Activated T-helper 1 cell treated with anti-CD3 and anti-CD28 coated beads, Interleukin-12 subunit alpha, Interleukin-12 subunit beta, Interleukin-2, Interleukin-4 antibody, amounts not matched to agents 30 ng/mL and 10 ng/mL and 1 ng/mL, durations not matched to agents 14 hours and 24 hours and 36 hours (primary cell): Measurements from ENCODE around the gene PRKCB. TPM values are rescaled to one million over a fixed set of nuclear protein-coding genes. Genes with fewer than 3 reads are reported as not detected.

Experiments used
- DNase-seq: peaks from one replicate; pipeline ENCODE4 v3.0.0; 2021; ENCODE audit warnings: low spot score
- H3K27ac Mint-ChIP-seq: one replicate; pipeline ENCODE4 v1.8.0; 2021; ENCODE audit warnings: mild to moderate bottlenecking, mixed read lengths
- H3K27me3 Mint-ChIP-seq: one replicate; pipeline ENCODE4 v1.8.0; 2022; ENCODE audit warnings: mild to moderate bottlenecking, moderate library complexity, mixed read lengths; ENCODE audit not compliant: insufficient read depth
- H3K36me3 Mint-ChIP-seq: one replicate; pipeline ENCODE4 v1.8.0; 2021; ENCODE audit warnings: low read depth, mixed read lengths
- H3K4me1 Mint-ChIP-seq: one replicate; pipeline ENCODE4 v1.8.0; 2021; ENCODE audit warnings: low read depth, mixed read lengths
- H3K4me3 Mint-ChIP-seq: one replicate; pipeline ENCODE4 v1.8.0; 2021; ENCODE audit warnings: mild to moderate bottlenecking, moderate library complexity, mixed read lengths
- H3K9me3 Mint-ChIP-seq: one replicate; pipeline ENCODE4 v1.8.0; 2021; ENCODE audit warnings: mixed read lengths
- intact Hi-C: fragments of 100-400 bp; cut with micrococcal nuclease; formaldehyde crosslinking; loops from one replicate; pipeline ENCODE4 v1.15.1; 2024
- total RNA-seq: library from RNA; stranded (reverse); gene quantifications from 2 replicates; pipeline ENCODE4 v1.2.3, GENCODE V29; 2022

PRKCB gene
- total RNA-seq, 1 donor from 2014 or later: 100 TPM

DNA sequence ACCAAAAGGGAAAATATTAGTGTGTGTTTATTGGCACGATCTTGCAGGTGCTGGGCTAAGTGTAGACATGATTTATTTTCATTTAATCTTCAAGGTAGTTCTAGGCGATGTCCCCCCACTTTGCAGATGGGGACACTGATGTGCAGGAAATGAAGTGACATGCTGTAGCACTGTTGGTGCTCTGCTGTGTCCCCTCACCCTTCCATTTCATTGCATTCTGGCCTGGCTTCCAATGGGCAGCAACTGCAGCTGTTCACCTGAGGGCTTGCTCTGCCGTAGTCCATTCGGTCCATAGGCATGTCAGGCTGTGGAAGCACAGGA lies 123.9 kb downstream of the PRKCB start:
- Mint-ChIP-seq H3K4me3 (peak overlapping the region; percentile 48), H3K27me3 (no peaks in the 10 kb centered on the region), H3K9me3 (no peaks in the 10 kb centered on the region), H3K4me1 (peaks cover 66% of the 10 kb centered on the region), H3K27ac (peak overlapping the region; percentile 82), H3K36me3 (peaks cover 17% of the 10 kb centered on the region)
- intact Hi-C loops: loop anchor here (2.0 to 5.0 kb wide), 5 partner anchors 37 to 298 kb away; partner anchors contain the start of gene CACNG3
- DNase-seq: no peak

DNA sequence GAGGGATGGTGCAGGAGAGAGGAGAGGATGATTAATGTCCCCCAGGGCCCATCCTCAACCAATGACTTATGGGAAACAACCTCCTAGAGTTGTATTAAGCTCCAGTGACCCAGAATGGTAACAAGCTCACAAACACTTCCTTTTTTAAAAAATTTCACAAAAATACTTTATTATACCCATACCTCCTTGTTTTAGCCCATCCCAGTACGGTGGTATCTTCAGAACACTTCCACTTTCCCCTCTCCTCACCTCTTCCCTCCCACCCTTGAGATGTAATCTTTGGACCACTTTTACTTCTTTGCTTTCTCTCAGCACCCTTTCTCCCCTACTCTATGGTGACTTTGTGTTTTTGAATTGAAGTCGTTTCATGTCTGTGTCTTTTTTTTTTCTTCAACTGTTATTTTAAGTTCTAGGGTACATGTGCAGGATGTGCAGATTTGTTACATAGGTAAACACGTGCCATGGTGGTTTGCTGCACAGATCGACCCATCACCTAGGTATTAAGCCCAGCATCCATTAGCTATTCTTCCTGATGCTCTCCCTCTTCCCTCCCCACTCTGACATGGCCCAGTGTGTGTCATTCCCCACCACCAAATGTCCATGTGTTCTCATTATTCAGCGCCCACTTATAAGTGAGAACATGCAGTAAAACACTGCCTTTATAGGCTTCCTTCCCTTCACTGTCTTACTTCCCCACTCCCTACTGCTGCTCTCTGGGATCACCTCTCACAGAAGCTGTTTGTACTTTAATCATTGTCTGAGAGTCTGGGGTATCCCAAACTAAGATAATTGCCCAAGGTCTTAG lies 124.5 kb downstream of the PRKCB start:
- intact Hi-C loops: loop anchor here (5.0 kb wide), 4 partner anchors 38 to 297 kb away; partner anchors contain the start of gene CACNG3
- Mint-ChIP-seq H3K36me3 (peaks cover 22% of the 10 kb centered on the region), H3K27me3 (no peaks in the 10 kb centered on the region), H3K9me3 (no peaks in the 10 kb centered on the region), H3K4me3 (peak overlapping the region; percentile 48), H3K4me1 (peaks cover 66% of the 10 kb centered on the region), H3K27ac (peak overlapping the region; percentile 82)
- no peak for DNase-seq

DNA sequence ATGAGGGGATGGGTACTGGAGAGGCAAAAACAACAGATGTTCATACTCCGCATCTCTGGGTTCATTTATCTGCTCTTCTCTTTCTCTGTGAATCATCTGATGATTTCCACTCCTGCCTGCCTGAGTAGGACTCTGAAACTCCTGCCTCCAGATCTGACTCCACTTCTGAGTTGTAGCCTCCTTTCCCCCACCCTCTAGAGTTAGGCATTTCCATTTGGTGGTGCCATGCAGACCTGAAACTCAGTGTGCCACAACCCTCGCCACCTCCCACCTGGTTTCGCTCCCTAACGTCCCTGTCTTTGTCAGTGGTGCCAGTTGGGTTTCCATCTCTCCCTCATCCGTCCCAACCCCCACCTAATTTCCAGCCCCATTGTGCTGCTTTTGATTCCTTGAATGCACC lies 126.2 kb downstream of the PRKCB start:
- H3K27ac Mint-ChIP-seq: peak overlapping the region; percentile 74
- H3K4me1 Mint-ChIP-seq: peaks cover 64% of the 10 kb centered on the region
- DNase-seq: no peak
- H3K9me3 Mint-ChIP-seq: no peaks in the 10 kb centered on the region
- peaks cover 23% of the 10 kb centered on the region for H3K36me3 Mint-ChIP-seq
- H3K27me3 Mint-ChIP-seq: no peaks in the 10 kb centered on the region
- intact Hi-C loops: loop anchor here (1.0 to 5.0 kb wide), 8 partner anchors 10 to 295 kb away; partner anchors contain the start of gene CACNG3
- no peak overlapping the region for H3K4me3 Mint-ChIP-seq

DNA sequence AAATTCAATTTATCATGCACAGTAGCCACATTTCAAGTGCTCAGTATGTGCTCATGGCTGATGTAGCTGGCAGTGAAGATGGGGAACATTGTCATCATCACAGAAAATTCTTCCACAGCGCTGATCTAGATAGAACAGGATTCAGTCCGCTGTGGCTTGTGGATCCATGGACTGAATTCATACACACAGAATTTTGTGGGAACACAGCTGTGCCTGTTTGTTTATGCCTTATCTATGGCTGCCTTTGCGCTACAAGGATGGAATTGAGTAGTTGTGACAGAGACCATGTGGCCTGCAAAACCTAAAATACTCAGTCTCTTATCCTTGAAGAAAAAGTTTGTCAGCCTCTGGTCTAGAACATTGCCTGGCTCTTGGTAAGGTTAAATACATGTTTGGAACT lies 128.4 kb downstream of the PRKCB start:
- H3K4me1 Mint-ChIP-seq: peaks cover 61% of the 10 kb centered on the region
- no peaks in the 10 kb centered on the region for H3K27me3 Mint-ChIP-seq
- intact Hi-C loops: loop anchor here (5.0 kb wide), 4 partner anchors 42 to 293 kb away; partner anchors contain the start of gene CACNG3
- H3K27ac Mint-ChIP-seq: no peak overlapping the region
- H3K4me3 Mint-ChIP-seq: no peak overlapping the region
- no peak for DNase-seq
- peaks cover 31% of the 10 kb centered on the region for H3K36me3 Mint-ChIP-seq
- no peaks in the 10 kb centered on the region for H3K9me3 Mint-ChIP-seq

DNA sequence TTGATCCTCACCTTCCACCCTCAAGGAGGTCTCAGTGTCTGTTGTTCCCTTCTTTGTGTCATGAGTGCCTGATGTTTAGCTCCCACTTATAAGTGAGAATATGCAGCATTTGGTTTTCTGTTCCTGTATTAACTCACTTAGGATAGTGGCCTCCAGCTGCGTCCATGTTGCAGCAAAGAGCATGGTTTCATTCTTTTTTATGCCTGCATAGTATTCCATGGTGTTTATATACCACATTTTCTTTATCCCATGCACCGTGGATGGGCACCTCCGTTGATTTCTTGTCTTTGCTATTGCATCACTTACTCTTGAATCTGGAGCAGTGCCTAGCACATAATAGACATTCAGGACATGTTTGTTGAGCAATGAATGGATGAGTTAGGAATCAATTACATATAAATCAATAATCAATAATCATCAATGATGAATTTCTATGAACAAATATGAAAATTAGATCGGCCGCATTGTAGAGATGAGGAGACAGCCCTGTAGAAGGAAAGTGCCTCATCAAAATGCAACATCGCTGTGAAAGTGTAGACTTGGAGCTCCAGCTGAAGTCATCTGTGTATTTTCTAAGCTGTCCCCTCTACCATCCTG lies 129.5 kb downstream of the PRKCB start:
- no peak overlapping the region for H3K4me3 Mint-ChIP-seq
- H3K27ac Mint-ChIP-seq: no peak overlapping the region
- peaks cover 29% of the 10 kb centered on the region for H3K36me3 Mint-ChIP-seq
- H3K27me3 Mint-ChIP-seq: no peaks in the 10 kb centered on the region
- H3K9me3 Mint-ChIP-seq: no peaks in the 10 kb centered on the region
- intact Hi-C loops: no loop called here
- DNase-seq: no peak
- H3K4me1 Mint-ChIP-seq: peaks cover 60% of the 10 kb centered on the region

DNA sequence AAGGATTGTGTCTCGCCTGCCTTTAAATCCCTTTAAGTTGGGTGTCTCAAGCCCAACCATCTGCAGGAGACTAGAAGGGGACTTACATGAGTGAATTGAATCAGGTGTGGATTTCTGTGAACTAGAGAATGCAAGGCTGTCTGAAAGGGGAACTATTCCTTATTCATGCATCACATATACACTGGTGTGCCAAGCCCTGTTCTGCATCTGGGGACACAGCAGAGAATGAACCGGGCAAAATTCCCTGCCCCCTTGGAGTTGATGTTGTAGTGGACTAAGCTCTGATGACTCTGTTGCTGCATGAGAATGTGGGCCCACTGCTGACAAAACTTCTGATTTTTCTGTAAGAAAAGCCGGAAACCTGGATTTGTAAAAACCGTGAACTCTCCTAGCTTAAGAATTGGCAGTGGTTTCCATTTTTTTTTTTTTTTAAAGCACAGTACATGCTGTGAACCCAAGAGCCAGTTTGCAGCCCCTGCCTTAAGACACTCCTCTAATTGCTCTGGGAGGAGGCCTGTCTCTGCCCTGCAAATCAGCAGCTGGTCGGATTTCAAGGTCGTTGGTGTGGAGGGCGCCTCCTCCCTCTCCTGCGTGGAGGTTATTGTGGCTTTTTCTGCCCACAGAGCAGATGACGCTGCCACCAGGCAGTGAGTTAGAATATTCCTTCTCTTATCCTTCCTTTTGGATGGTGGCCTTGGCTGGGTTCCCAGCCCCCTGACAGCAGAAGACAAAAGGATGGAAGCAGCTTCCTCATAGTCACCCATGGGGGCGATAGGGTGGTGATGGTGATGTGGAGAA lies 131.0 kb downstream of the PRKCB start:
- peaks cover 44% of the 10 kb centered on the region for H3K4me1 Mint-ChIP-seq
- intact Hi-C loops: no loop called here
- peaks cover 25% of the 10 kb centered on the region for H3K36me3 Mint-ChIP-seq
- H3K27me3 Mint-ChIP-seq: no peaks in the 10 kb centered on the region
- no peaks in the 10 kb centered on the region for H3K9me3 Mint-ChIP-seq
- H3K27ac Mint-ChIP-seq: peak overlapping the region; percentile 34
- DNase-seq: no peak
- H3K4me3 Mint-ChIP-seq: no peak overlapping the region

DNA sequence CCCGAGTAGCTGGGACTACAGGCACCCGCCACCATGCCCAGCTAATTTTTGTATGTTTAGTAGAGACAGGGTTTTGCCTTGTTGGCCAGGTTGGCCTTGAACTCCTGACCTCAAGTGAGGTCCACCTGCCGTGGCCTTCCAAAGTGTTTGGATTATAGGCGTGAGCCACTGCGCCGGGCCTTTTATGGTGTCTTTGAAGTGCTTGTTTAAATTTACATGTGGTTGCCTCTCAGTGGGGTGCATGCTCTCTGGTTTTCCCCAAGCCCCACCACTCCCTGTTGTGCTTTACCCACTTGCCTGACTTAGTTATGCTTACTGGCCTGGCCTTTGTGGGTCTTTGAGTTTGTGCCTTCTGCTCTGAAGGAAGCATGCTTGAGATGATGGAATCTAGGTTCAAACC lies 132.0 kb downstream of the PRKCB start:
- no peak for DNase-seq
- Mint-ChIP-seq H3K27ac (no peak overlapping the region), H3K9me3 (no peaks in the 10 kb centered on the region), H3K27me3 (no peaks in the 10 kb centered on the region), H3K4me3 (no peak overlapping the region), H3K4me1 (peaks cover 41% of the 10 kb centered on the region), H3K36me3 (peaks cover 20% of the 10 kb centered on the region)
- intact Hi-C loops: no loop called here

DNA sequence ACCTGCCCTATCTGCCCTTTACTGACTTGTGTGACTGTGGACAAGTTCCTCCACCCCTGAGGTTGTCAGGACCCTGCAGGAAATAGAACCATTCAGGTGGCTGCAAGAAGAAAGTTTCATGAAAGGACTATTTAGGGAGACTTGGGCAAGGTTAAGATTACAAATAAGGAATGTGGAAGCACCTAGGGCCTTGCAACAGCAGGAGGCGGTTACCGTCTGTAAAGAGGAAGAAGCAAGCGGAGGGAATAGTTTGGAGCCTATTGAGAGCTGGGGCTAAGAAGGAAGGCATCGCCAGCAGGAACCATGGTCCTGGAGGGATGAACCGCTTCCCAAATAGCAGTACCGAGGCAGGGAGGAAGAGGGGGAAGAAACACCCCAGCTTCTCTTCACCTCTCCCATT lies 132.4 kb downstream of the PRKCB start:
- H3K36me3 Mint-ChIP-seq: peaks cover 22% of the 10 kb centered on the region

DNA sequence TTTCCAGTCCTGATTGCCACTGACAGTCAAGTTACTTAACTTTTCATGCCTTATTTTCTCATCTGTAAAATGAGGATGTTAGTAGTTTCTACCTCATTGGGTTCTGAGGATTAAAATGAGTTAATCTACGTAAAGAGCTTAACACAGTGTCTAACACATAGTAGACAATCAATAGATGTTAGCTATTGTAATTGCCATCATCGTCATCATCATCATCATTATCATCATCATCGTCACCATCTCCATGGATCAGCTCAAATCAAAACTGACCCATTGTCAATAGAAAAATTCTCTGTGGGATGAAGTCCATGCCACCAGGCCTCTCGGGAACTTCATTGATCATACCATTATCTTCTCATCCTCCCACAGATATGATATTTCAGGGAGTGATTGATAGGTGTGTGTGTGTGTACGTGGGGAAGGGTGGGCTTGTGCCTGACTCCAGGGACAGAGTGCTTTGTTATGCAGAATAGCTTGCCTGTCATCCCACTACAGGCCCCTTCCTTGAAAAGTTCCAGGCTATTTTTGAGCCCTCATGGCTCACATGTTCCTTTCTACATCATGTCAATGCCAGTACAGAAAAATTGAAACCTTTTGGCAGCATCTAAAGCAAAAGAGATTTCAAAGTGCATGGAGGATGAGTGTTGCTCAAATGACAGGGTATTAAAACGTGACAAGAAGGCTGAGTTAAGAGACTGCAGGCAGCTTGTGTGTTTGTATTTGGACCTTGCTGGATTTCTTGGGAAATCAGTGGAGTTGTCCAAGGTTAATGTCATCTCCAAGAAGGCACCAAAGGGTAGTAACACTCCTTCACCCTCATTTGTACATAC lies 133.9 kb downstream of the PRKCB start:
- no peak overlapping the region for H3K4me3 Mint-ChIP-seq
- peaks cover 17% of the 10 kb centered on the region for H3K36me3 Mint-ChIP-seq
- H3K27ac Mint-ChIP-seq: no peak overlapping the region
- no peaks in the 10 kb centered on the region for H3K9me3 Mint-ChIP-seq
- intact Hi-C loops: no loop called here
- no peaks in the 10 kb centered on the region for H3K27me3 Mint-ChIP-seq
- DNase-seq: no peak
- peaks cover 47% of the 10 kb centered on the region for H3K4me1 Mint-ChIP-seq

More for the DNA sequence above, 132.4 kb downstream of the PRKCB start:
- intact Hi-C loops: no loop called here
- no peak overlapping the region for H3K27ac Mint-ChIP-seq
- H3K27me3 Mint-ChIP-seq: no peaks in the 10 kb centered on the region
- H3K4me1 Mint-ChIP-seq: peaks cover 43% of the 10 kb centered on the region
- H3K9me3 Mint-ChIP-seq: no peaks in the 10 kb centered on the region
- no peak for DNase-seq
- no peak overlapping the region for H3K4me3 Mint-ChIP-seq

DNA sequence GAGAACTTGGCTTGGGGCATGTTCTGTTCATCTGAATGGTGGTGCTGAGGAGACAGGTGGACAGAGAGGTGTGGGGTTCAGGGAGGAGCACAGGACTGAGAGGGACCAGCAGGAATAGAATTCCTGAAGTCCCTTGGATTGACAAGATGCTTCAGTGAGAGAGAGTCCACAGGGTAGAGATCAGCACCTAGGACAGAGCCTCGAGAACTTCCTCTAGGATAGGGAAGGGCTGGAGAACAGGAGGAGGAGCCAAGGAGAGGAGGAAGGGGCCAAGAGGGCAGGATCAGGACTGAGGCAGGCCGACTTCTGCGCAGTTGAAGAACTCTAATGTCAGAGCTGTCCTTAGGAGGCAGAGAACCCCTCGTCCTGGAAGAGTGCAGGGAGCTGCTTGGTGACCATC lies 138.4 kb downstream of the PRKCB start:
- H3K27ac Mint-ChIP-seq: peak overlapping the region; percentile 29
- no peaks in the 10 kb centered on the region for H3K9me3 Mint-ChIP-seq
- DNase-seq: no peak
- peaks cover 52% of the 10 kb centered on the region for H3K4me1 Mint-ChIP-seq
- H3K36me3 Mint-ChIP-seq: peaks cover 3% of the 10 kb centered on the region
- intact Hi-C loops: no loop called here
- no peaks in the 10 kb centered on the region for H3K27me3 Mint-ChIP-seq
- no peak overlapping the region for H3K4me3 Mint-ChIP-seq

DNA sequence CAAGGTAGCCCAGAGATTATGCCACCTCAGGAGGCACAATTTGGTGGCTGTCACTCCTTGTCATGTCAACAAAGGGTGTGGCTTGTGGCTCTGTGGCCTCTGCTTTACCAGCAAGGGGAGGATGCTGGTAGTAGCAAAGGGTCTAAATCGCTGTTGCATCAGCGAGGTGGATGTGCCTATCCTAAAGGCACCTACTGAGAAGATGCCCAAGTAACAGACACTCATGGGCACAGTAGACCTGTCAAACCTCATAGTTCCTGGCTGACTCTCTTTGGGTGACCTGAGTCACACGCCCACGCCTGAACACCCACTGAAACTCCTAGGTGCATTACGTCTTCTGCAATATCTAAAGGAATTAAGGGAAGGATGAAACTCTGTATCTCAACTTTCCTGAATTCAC lies 139.5 kb downstream of the PRKCB start:
- H3K36me3 Mint-ChIP-seq: peaks cover 3% of the 10 kb centered on the region
- peaks cover 43% of the 10 kb centered on the region for H3K4me1 Mint-ChIP-seq
- intact Hi-C loops: no loop called here
- no peak for DNase-seq
- no peaks in the 10 kb centered on the region for H3K9me3 Mint-ChIP-seq
- H3K27ac Mint-ChIP-seq: no peak overlapping the region
- no peaks in the 10 kb centered on the region for H3K27me3 Mint-ChIP-seq
- no peak overlapping the region for H3K4me3 Mint-ChIP-seq

DNA sequence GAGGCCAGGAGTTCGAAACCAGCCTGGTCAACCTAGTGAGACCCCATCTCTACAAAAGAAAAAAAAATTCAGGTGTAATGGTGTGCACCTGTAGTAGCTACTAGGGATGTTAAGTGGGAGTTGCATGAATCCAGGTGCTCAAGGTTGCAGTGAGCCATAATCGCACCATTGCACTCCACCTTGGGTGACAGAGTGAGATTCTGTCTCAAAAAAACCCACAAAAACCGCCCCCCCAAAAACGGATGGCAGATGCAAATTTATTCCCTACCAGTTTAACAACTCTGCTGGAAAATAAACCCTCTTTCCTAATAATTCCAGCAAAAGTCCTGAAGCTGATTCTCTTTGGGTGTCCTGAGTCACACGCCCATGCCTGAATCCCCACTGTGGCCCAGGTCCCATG lies 140.3 kb downstream of the PRKCB start:
- Mint-ChIP-seq H3K4me3 (no peak overlapping the region), H3K27ac (no peak overlapping the region), H3K4me1 (peaks cover 43% of the 10 kb centered on the region), H3K27me3 (no peaks in the 10 kb centered on the region), H3K36me3 (peaks cover 3% of the 10 kb centered on the region), H3K9me3 (no peaks in the 10 kb centered on the region)
- no peak for DNase-seq
- intact Hi-C loops: no loop called here
